ENCODE data around the gene RCOR3. TPM values are rescaled to one million over a fixed set of nuclear protein-coding genes. Genes with fewer than 3 reads are reported as not detected.

The RCOR3 gene
- total and polyA plus RNA-seq, 2 of the 8 experiments (the other 6 are each of a cell fraction or from before 2014, with no cell fraction given), result 21.4 to 36.3 TPM

- Histone ChIP-seq H3K36me3 (ENCODE audit: control insufficient read depth in 2 of 4, insufficient read depth in 4 of 4, low read length in 3 of 4) (no peaks in the 10 kb centered on the region), H4K8ac (ENCODE audit: extremely low read depth, insufficient read depth, low read length) (no peak overlapping the region), H3K14ac (ENCODE audit: insufficient read length) (no peak overlapping the region), H4K20me1 (replicated peaks in 1 of 2; ENCODE audit: control insufficient read depth in 1 of 2, insufficient read depth in 2 of 2, low read length in 2 of 2) (peaks cover 0 to 4% of the 10 kb centered on the region in 2 experiments), H4K91ac (replicated peaks; ENCODE audit: insufficient read length, low read length) (no peak overlapping the region), H3K56ac (replicated peaks; ENCODE audit: insufficient read length, low read depth, low read length) (no peak overlapping the region), H3K23ac (ENCODE audit: insufficient read length) (no peak overlapping the region), H2AK5ac (ENCODE audit: low read depth, low read length) (no peak overlapping the region), H3K27me3 (replicated peaks in 1 of 4; ENCODE audit: control insufficient read depth in 3 of 4, extremely low read depth in 1 of 4, insufficient read depth in 3 of 4, low read length in 3 of 4) (peaks cover 0 to 7% (median 4%) of the 10 kb centered on the region in 4 experiments; a peak in 5 of 7 replicates), H3K27ac (ENCODE audit: low read depth, low read length) (no peak overlapping the region), H4K5ac (ENCODE audit: insufficient read length, low read depth, low read length) (no peak overlapping the region), H3K9ac (replicated peaks in 1 of 4; ENCODE audit: extremely low read depth in 1 of 4, low read depth in 3 of 4, low read length in 3 of 4) (no peak overlapping the region), H3K79me1 (ENCODE audit: low read depth, low read length) (peaks cover 20% of the 10 kb centered on the region), H3K23me2 (ENCODE audit: low read depth, low read length) (peaks cover 5% of the 10 kb centered on the region), H3K4ac (replicated peaks; ENCODE audit: insufficient read length, low read depth, low read length) (no peak overlapping the region), H3K4me1 (replicated peaks in 1 of 4; ENCODE audit: control insufficient read depth in 3 of 4, insufficient read depth in 4 of 4, low read length in 3 of 4) (peaks cover 11 to 28% (median 26%) of the 10 kb centered on the region in 4 experiments), H2BK20ac (ENCODE audit: low read length) (no peak overlapping the region), H3K9me3 (ENCODE audit: insufficient read depth in 2 of 2, low read depth in 1 of 2, low read length in 1 of 2) (no peaks in the 10 kb centered on the region), H2BK120ac (replicated peaks; ENCODE audit: low read depth, low read length) (no peak overlapping the region), H2BK5ac (ENCODE audit: low read depth, low read length) (no peak overlapping the region), H2BK12ac (ENCODE audit: low read depth, low read length) (no peak overlapping the region), H2BK15ac (ENCODE audit: low read length) (0 out of 2 replicates have a peak overlapping the region, but pooled peaks have one; percentile 37), H3K79me2 (ENCODE audit: control insufficient read depth in 1 of 2, insufficient read depth in 2 of 2, low read length in 2 of 2) (peaks cover 0 to 69% of the 10 kb centered on the region in 2 experiments; a peak in 2 of 4 replicates), H2AFZ (ENCODE audit: low read length) (no peak overlapping the region), H3K4me3 (ENCODE audit: extremely low read depth in 1 of 4, insufficient read depth in 2 of 4, low read depth in 3 of 4, low read length in 4 of 4) (no peak overlapping the region), H3K4me2 (ENCODE audit: insufficient read depth in 1 of 2, low read depth in 2 of 2, low read length in 2 of 2) (no peak overlapping the region), H3K18ac (ENCODE audit: extremely low read depth, low read length) (0 out of 2 replicates have a peak overlapping the region, but pooled peaks have one; percentile 24)
- peak in 1 of 2 experiments; percentile 42 for DNase-seq (ENCODE audit: low read depth in 1 of 2, low spot score in 2 of 2)
- WGBS, 2 experiments (ENCODE audit: extremely low coverage in 1 of 2, insufficient coverage in 1 of 2, insufficient read length in 1 of 2, insufficient replicate concordance in 2 of 2, low coverage in 1 of 2, low lambda C conversion rate in 2 of 2, missing lambda C conversion rate in 1 of 2), result 97% methylated on average over 6 of the region's 8 CpGs; no CpG with 5 or more reads in 1 of the 2 experiments
- POLR2A ChIA-PET (ENCODE audit: partially characterized antibody), result interaction anchor here (0.8 to 1.6 kb wide), 6 partner anchors 8 to 345 kb away, joined by 3 to 5 read pairs (median 4); partner anchors contain the start of gene NEK2
- no peak for FAIRE-seq
- CTCF ChIA-PET (ENCODE audit: partially characterized antibody), result interaction anchor here (0.6 to 4.2 kb wide), 6 partner anchors 9 to 190 kb away, joined by 3 to 30 read pairs (median 3); no protein-coding TSS in a partner anchor
- no peak for TF ChIP-seq RAD21 (IDR thresholded peaks at IDR 0.05 in 1 of 2, conservative IDR thresholded peaks at IDR 0.05 in 1 of 2; ENCODE audit: low read depth in 2 of 2, low read length in 2 of 2)
- TF ChIP-seq YY1 (IDR thresholded peaks at IDR 0.05; ENCODE audit: low read depth, low read length), result no peak
- TF ChIP-seq BCL11A (IDR thresholded peaks at IDR 0.05; ENCODE audit: low read depth in 2 of 2, low read length in 2 of 2), result no peak
- no peak for TF ChIP-seq POU5F1 (IDR thresholded peaks at IDR 0.05; ENCODE audit: low read depth, low read length)
- no peak for TF ChIP-seq TBP (IDR thresholded peaks at IDR 0.05; ENCODE audit: low read depth, low read length)
- TF ChIP-seq TAF7 (optimal IDR thresholded peaks at IDR 0.05; ENCODE audit: borderline replicate concordance, low read depth, low read length), result no peak
- TF ChIP-seq EZH2 (IDR thresholded peaks at IDR 0.05; ENCODE audit: low read depth, low read length, severe bottlenecking), result no peak
- TF ChIP-seq CTCF (IDR thresholded peaks at IDR 0.05; ENCODE audit: control extremely low read depth in 1 of 3, insufficient read depth in 1 of 3, low read depth in 1 of 3, low read length in 3 of 3), result no peak
- TF ChIP-seq CBX8 (IDR thresholded peaks at IDR 0.05; ENCODE audit: borderline replicate concordance, low read depth, low read length), result no peak
These were observed 71.2 kb downstream of the RCOR3 start for GRCh38 chr1:211330282-211330936.
